CD1c-positive myeloid dendritic cell (primary cell): ENCODE results near the gene WWC2.

ENCODE experiments used
- DNase-seq: peaks from one replicate; pipeline ENCODE4 v3.0.0-alpha.2; 2016; ENCODE audit errors: extremely low spot score

WWC2 gene

GRCh38 chr4:183098723-183099536, at the start of gene WWC2:
WWC2 (plus strand) TSS chr4:183099257; CDS start chr4:183099492, 235 bp downstream.
- peak; percentile 90 for DNase-seq

GRCh38 chr4:183053681-183054080, 45.4 kb upstream of the WWC2 start:
- no peak for DNase-seq

GRCh38 chr4:183057255-183057654, 41.8 kb upstream of the WWC2 start:
- no peak for DNase-seq

- DNase-seq: no peak
Observed at GRCh38 chr4:183059797-183060196, 39.3 kb upstream of the WWC2 start.

GRCh38 chr4:183068502-183068901, 30.6 kb upstream of the WWC2 start:
- no peak for DNase-seq

- DNase-seq: no peak
Observed at GRCh38 chr4:183071222-183071621, 27.8 kb upstream of the WWC2 start.

- DNase-seq: no peak
Observed at GRCh38 chr4:183072176-183072575, 26.9 kb upstream of the WWC2 start.

- DNase-seq: no peak
Observed at GRCh38 chr4:183073838-183074145, 25.3 kb upstream of the WWC2 start.

- no peak for DNase-seq
Observed at GRCh38 chr4:183074288-183074990, 24.6 kb upstream of the WWC2 start.

- no peak for DNase-seq
Observed at GRCh38 chr4:183078634-183079033, 20.4 kb upstream of the WWC2 start.

- no peak for DNase-seq
Observed at GRCh38 chr4:183080372-183081115, 18.5 kb upstream of the WWC2 start.

- no peak for DNase-seq
Observed at GRCh38 chr4:183081116-183081469, 18.0 kb upstream of the WWC2 start.

GRCh38 chr4:183082053-183082452, 17.0 kb upstream of the WWC2 start:
- DNase-seq: no peak

GRCh38 chr4:183094393-183095198, 4.5 kb upstream of the WWC2 start:
- peak; percentile 30 for DNase-seq

GRCh38 chr4:183095199-183095512, 3.9 kb upstream of the WWC2 start:
- DNase-seq: no peak

- DNase-seq: no peak
Observed at GRCh38 chr4:183096276-183096965, 2.6 kb upstream of the WWC2 start.

GRCh38 chr4:183097231-183098018, 1.6 kb upstream of the WWC2 start:
- peak; percentile 20 for DNase-seq

GRCh38 chr4:183098019-183098722, 886 bp upstream of the WWC2 start:
- peak; percentile 67 for DNase-seq

GRCh38 chr4:183099537-183100297, 660 bp downstream of the WWC2 start:
- peak; percentile 12 for DNase-seq
